HUES64 (cell line): ENCODE results near the gene KIZ.

Experiments
- H3K27ac ChIP-seq: 2 replicates; pipeline ENCODE4 v1.7.0; 2013; ENCODE audit warnings: low read depth, low read length, inconsistent platforms
- H3K27me3 ChIP-seq: 2 replicates; pipeline ENCODE4 v1.6.1; 2013; ENCODE audit warnings: mild to moderate bottlenecking, low read length; ENCODE audit not compliant: insufficient read depth
- H3K36me3 ChIP-seq: 2 replicates; pipeline ENCODE4 v1.6.1; 2013; ENCODE audit warnings: mild to moderate bottlenecking, low read length; ENCODE audit not compliant: insufficient read depth
- H3K4me1 ChIP-seq: 2 replicates; pipeline ENCODE4 v1.6.1; 2013; ENCODE audit warnings: mild to moderate bottlenecking, low read length, moderate library complexity; ENCODE audit not compliant: insufficient read depth
- H3K4me3 ChIP-seq: 2 replicates; pipeline ENCODE4 v1.5.1; 2013; ENCODE audit warnings: mild to moderate bottlenecking, low read length, moderate library complexity
- H3K9ac ChIP-seq: 2 replicates; pipeline ENCODE4 v1.6.1; 2013; ENCODE audit warnings: mild to moderate bottlenecking, low read depth, low read length
- H3K9me3 ChIP-seq: 2 replicates; pipeline ENCODE4 v1.6.1; 2013; ENCODE audit warnings: low read depth, low read length; ENCODE audit not compliant: insufficient read depth
- WGBS: fragments of 150-250, 120-280 bp; methylation state at CpG from one replicate; pipeline ENCODE4 v1.1.7; 2013; ENCODE audit warnings: missing lambda C conversion rate; 5-methylcytosine and 5-hydroxymethylcytosine counted together

Gene KIZ

DNA sequence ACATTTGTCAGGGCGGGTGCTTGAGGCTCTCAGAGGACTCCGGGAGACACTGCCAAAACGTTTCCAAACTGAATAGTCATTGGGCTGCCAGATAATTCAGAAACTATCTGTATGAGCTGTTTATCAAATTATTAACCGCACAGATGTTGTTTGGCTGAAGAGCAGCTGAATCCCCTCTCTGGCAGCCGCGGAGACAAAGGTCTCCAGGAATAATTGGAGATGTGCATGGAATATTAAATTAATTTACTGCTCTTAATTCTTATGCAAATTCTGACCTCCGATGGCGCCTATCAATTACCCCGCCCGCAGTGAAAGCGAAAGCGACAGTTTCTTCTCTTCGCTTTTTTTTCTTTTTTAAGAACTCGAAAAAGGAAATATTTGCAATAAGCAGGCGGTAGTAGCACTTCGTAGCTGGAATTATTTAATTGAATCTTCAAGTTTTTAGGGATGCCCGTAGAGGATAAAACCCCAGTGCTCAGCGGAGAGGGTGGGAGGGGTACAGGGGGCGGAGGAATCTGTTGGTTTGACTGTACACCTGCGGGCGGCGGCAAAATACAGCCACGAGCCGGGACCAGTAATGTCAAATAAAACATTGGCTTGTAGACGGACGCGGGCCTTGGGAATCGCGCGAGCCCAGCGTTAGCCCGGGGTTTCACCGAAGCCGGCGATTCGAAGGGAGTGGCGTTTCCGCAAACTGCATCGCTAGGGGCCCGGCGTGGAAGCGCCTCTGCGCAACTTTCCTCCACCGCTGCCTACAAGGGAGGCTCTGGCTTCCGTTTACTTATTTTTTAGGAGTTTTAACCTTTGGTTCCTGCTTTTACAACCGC lies 25.9 kb upstream of the KIZ start:
- WGBS = 2% methylated on average over 45 of the region's 46 CpGs
- H3K36me3 ChIP-seq = no peaks in the 10 kb centered on the region
- H3K9ac ChIP-seq = peak overlapping the region; percentile 71
- no peaks in the 10 kb centered on the region for H3K9me3 ChIP-seq
- peak overlapping the region; percentile 54 for H3K4me3 ChIP-seq
- H3K27ac ChIP-seq = no peak overlapping the region; the same call in 1 of the 2 replicates
- H3K4me1 ChIP-seq = peaks cover 34% of the 10 kb centered on the region
- H3K27me3 ChIP-seq = peaks cover 92% of the 10 kb centered on the region

DNA sequence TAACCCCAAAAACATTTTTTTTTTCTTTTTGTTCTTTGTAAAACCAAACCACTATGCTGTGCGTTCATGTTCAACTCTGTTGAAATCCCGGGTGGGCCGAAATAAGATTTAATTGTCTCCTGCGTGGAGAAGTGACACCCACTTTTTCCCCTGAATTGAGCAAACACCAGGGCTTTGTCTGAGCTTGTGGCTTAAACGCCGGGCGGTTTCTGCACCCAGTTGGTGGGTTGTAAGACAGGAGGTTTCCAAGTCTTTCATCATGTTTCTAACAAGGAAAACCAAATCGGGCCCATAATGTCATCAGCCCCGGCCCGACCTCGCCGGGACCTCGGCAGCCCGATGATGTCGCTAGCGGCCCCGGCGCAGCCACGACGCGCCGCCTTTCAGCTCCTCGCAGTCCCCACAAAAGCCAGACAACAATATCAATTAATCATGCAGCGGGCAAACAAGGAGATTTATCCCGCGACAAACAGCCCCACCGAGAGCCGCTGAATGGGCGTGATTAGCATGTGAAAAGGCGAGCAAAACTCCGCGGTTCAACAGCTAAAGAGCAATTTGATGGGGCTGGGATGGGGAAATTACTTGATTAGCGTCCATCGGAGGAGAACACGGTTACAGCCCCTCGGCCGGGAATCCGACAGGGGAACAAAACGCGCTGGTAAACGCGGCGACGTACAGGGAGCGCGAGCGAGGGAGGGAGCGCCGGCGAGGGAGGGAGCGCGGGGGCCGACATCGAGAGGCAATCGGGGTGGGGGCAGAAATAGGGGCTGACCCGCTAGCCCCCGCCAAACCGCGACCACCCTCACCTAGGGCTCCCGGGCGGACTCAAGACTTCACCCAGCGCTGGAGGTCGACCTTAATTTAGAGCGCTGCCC lies 25.1 kb upstream of the KIZ start:
- H3K4me3 ChIP-seq = peak overlapping the region; percentile 54
- peaks cover 35% of the 10 kb centered on the region for H3K4me1 ChIP-seq
- H3K36me3 ChIP-seq = no peaks in the 10 kb centered on the region
- H3K27me3 ChIP-seq = peaks cover 100% of the 10 kb centered on the region
- H3K27ac ChIP-seq = peak overlapping the region; percentile 38; the same call in 1 of the 2 replicates
- H3K9me3 ChIP-seq = no peaks in the 10 kb centered on the region
- peak overlapping the region; percentile 71 for H3K9ac ChIP-seq
- WGBS = under 1% methylated on average over 64 of the region's 64 CpGs

DNA sequence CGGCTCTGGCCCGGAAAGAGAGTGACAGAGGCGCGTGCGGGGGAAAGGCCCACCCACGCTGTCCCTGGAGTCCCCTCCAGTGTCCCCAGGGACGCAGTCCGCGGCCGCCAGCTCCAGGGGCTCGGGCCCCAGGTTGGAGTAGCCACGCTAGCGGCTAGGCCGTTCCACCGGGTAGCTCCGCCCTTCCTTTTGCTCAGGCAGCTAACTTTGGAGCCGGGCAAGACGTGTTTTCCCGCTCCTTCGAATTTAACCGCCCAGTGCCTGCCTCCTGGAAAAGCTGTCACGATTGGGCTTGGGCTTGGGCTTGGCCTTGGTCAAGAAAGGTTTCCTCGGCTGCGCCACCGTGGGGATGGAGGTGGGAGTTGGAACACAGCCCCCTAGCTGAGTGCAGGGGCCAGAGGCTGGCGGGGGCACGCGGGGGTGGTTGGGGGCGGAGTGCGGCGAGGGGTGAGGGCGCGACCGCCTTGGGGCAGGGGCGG lies 24.4 kb upstream of the KIZ start:
- Histone ChIP-seq H3K9ac (peak overlapping the region; percentile 37), H3K27me3 (peaks cover 100% of the 10 kb centered on the region), H3K27ac (no peak overlapping the region; the same call in 1 of the 2 replicates), H3K4me3 (peak overlapping the region; percentile 54), H3K9me3 (no peaks in the 10 kb centered on the region), H3K36me3 (no peaks in the 10 kb centered on the region), H3K4me1 (peaks cover 31% of the 10 kb centered on the region)
- whole genome bisulfite sequencing = under 1% methylated on average over 35 of the region's 35 CpGs

DNA sequence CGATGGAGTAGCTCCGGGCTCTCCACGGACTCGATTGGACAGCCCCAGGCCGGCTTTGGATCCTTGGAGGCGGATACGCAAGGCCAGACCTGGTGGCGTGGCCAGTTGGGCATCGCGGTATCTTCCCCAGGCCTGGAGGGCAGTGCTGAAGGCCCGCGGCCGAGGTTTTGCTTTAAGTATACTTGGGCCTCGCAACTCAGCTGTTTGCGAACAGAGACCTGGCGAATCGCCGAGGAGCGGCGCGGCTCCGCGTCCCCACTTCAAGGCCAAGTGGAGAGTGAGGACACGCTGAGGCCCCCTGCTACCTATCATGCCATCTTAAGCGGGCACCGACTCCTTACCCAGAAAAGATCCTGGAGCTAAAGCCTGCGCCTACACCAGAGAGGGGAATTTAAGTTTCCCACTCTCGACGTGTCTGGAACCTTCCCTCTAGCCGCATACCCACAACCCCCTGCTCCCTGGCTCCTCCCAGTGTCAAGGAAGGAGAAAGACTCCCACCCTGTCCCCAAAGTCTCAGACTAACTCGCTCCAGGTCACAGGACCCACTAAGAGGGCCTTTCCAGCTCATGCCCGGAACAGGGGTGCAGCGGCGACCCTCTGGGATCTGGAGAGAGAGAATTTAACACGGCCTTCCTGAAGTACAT lies 23.8 kb upstream of the KIZ start:
- Histone ChIP-seq H3K36me3 (no peaks in the 10 kb centered on the region), H3K27ac (no peak overlapping the region), H3K9me3 (no peaks in the 10 kb centered on the region), H3K9ac (0 out of 2 replicates have a peak overlapping the region, but pooled peaks have one; percentile 11), H3K4me1 (peaks cover 36% of the 10 kb centered on the region), H3K4me3 (peak overlapping the region; percentile 54), H3K27me3 (peaks cover 100% of the 10 kb centered on the region)
- WGBS = under 1% methylated on average over 35 of the region's 35 CpGs

DNA sequence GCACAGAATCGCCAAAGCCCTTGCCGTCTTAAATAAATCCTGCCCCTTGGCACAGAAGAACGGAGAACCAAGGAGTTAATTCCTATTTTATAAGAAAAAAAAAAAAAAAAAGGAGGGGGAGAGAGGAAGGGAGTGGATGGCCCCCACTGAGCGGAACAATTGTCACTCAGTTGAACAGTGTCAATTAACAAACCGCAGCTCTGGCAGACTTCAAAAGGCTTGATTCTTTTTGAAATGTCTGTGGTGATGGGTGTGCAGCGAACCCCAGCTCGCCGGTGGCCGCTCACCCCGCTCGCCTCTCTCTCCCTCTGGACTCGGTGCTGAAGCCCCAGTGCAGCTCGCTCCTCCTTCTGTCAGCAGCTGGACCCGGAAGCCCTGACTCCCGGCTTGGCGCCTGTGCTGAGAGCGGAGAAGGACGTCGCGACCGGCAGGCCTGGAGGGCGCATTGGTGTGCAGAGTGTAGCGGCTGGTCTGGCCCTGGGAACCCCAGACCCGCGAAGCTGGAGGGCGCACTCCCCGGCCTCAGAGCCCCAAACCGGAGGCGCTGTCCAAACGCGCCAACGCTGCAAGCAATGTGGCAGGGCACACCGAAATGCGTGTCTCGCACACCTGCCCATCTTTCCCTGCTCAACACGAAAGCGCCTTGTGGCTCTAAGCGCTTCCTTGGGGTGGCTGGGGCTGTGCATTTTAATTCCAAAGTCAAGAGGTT lies 23.1 kb upstream of the KIZ start:
- no peaks in the 10 kb centered on the region for H3K9me3 ChIP-seq
- no peaks in the 10 kb centered on the region for H3K36me3 ChIP-seq
- peak overlapping the region; percentile 54 for H3K4me3 ChIP-seq
- WGBS = under 1% methylated on average over 38 of the region's 38 CpGs
- H3K9ac ChIP-seq = no peak overlapping the region
- peaks cover 100% of the 10 kb centered on the region for H3K27me3 ChIP-seq
- H3K4me1 ChIP-seq = peaks cover 39% of the 10 kb centered on the region
- H3K27ac ChIP-seq = no peak overlapping the region

DNA sequence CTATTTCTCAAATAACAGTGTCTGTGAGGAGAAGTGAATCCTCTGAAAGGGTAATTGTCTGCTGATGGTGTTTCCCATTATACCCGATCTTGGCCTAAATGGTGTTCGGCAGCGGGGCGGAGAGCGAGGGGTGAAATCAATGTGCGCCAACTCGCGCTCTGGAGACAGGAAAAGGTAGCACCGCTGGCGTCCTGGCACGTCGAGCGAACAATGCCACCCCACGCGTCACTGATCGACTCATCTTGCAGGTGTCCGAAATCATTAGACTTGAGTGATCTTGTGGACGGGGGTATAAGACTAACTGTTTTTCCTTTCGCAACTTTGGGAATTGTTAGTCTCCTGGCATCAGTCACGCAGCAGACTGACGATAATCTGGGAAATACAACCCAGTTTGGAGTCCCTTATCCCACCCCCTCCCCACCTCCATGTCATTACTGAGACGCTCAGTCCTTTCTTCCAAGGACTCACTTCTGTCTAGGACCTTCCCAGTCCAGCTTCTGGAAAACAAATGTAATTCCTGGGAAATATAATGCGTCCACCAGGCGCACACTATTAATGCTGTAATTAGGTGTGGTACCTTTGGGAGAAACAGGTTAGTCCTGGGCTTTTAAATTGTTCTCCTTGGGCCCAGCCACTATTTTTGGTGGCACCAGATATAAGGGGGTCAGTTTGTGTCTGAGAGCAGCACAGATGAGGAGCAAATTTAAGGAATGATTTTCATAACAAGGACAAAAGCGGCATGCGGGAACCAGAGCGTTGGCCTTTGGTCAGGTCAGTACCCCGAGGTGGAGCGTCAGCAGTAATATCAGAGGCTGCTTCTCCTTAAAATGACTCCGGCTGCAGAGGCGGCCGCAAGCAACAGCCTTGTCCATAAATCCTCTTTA lies 22.1 kb upstream of the KIZ start:
- H3K27me3 ChIP-seq = peaks cover 100% of the 10 kb centered on the region
- WGBS = 6% methylated on average over 32 of the region's 32 CpGs
- peaks cover 39% of the 10 kb centered on the region for H3K4me1 ChIP-seq

DNA sequence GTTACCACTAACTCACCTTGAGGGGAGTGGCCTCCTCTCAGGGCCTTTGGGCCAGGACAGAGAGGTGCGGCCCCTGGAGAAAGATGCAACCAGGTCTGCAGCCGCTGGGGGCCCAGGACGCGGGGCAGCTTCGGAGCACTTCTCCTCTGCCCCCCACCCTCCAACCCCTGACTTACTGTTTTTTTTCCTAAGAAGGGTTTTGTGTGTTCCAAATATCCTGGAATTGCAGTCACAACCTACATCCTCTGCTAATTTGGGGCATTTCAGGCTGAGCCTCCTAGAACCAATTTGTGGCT lies 21.5 kb upstream of the KIZ start:
- no peaks in the 10 kb centered on the region for H3K36me3 ChIP-seq
- H3K27me3 ChIP-seq = peaks cover 100% of the 10 kb centered on the region
- peak overlapping the region; percentile 54; the same call in 1 of the 2 replicates for H3K4me3 ChIP-seq
- peaks cover 36% of the 10 kb centered on the region for H3K4me1 ChIP-seq
- H3K27ac ChIP-seq = no peak overlapping the region
- WGBS = 3% methylated on average over 5 of the region's 5 CpGs
- H3K9me3 ChIP-seq = no peaks in the 10 kb centered on the region
- H3K9ac ChIP-seq = no peak overlapping the region

More for the DNA sequence above, 22.1 kb upstream of the KIZ start:
- Histone ChIP-seq H3K27ac (no peak overlapping the region), H3K4me3 (peak overlapping the region; percentile 54), H3K36me3 (no peaks in the 10 kb centered on the region), H3K9me3 (no peaks in the 10 kb centered on the region), H3K9ac (no peak overlapping the region)

DNA sequence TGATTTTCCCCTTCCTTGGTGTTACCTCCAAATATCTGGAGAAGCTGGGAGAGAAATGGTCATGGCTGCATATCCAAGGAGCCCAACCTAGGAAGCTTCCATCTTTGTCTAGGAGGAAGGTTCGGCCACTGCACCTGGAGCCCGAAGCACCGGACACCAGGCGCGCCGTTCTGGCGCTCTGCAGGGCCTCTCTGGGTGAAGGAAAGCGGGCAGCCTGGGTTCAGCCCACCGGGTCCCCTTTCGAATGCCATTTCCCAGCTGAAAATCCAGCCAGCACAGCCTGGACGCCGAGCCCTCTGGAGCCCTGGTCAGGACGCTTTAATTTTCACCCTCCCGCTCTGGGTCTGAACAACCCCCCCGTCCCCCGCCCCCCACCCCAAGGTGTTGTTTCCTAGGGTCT lies 21.0 kb upstream of the KIZ start:
- peak overlapping the region; percentile 53; the same call in 1 of the 2 replicates for H3K4me3 ChIP-seq
- H3K9ac ChIP-seq = no peak overlapping the region
- H3K27ac ChIP-seq = no peak overlapping the region
- 4% methylated on average over 14 of the region's 16 CpGs for WGBS
- H3K4me1 ChIP-seq = peaks cover 31% of the 10 kb centered on the region; the same call in 1 of the 2 replicates
- no peaks in the 10 kb centered on the region for H3K36me3 ChIP-seq
- H3K27me3 ChIP-seq = peaks cover 100% of the 10 kb centered on the region
- H3K9me3 ChIP-seq = no peaks in the 10 kb centered on the region

DNA sequence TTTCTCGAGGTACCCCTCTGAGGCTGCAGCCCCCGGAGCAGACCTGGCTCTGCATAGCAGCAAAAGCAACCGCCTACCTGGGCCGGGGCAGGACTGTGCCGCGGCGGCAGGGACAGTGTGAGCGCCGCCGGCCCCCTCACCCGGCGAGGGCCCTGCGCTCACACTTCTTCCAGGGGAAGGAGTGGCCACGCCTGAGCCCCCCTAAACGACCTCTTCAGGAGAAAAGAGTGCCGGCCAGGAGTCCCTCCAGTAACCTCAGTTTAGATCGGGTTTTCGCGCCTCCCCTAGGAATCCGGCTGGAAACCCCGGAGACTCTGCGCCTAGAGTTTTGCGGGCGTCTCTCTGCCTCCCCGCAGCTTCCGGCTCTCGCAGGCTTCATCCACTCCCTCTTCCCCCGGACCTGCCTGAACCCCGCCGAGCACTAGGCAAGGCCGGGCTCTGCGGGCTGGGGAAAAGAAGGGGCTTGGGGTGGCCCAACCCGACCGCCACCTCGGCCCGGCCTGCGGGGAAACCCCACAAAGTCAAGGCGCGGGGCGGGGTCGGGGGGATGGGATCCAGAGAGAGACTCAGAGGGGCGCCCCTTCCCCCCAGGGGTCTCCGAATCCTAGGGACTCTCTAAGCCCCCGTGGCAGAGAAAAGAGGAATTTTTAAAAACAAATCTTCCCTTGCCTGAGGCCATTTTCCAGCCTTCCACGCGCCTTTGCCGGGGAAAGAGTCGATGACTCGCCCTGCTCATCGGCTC lies 20.3 kb upstream of the KIZ start:
- WGBS = under 1% methylated on average over 50 of the region's 50 CpGs
- H3K27me3 ChIP-seq = peaks cover 96% of the 10 kb centered on the region
- no peaks in the 10 kb centered on the region for H3K9me3 ChIP-seq
- peak overlapping the region; percentile 53 for H3K4me3 ChIP-seq
- H3K4me1 ChIP-seq = peaks cover 27% of the 10 kb centered on the region; the same call in 1 of the 2 replicates
- H3K9ac ChIP-seq = peak overlapping the region; percentile 19; the same call in 1 of the 2 replicates
- no peaks in the 10 kb centered on the region for H3K36me3 ChIP-seq
- H3K27ac ChIP-seq = no peak overlapping the region
